ENCODE measurements around the gene CCL27.
A peak's percentile ranks its signal among the peaks of the same experiment; 100 is the strongest.

CCL27 gene

DNA sequence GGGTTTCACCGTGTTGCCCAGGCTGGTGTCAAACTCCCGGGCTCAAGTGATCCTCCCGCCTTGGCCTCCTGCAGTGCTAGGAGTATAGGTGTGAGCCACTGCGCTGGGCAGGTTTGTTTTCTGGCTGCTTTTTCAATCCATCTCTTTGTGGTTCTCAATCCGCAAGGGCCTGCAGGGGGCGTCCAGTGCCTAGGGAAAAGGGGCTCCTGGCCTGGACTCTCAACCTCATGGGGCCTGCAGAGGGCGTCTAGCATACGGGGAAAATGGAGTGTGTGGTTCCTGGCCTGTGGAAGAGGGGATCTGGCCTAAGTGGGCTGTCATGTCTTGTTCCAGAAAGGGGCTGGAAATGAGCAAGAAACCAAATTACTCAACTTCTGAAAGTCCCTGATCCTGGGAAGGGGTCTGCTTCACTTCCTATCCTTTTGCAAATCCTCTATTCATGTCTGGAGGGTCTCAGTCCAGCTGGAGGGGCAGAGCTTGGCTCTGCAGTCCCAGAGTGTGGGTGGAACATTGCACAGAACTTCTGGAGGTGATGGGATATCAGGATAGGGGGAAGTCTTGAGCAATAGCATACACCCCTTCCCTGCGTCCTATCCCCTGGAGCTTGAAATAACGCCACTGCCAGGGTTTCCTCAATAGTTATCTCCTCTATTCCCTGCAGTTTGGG lies 12.7 kb upstream of the CCL27 start:
- peak overlapping the region; percentile 26 for H3K9ac ChIP-seq (ENCODE audit: low read length)
- H3K27ac ChIP-seq (ENCODE audit: low read depth, low read length), result no peak overlapping the region
- H3K23ac ChIP-seq (ENCODE audit: low read length), result no peak overlapping the region
- H3K79me1 ChIP-seq (ENCODE audit: low read length), result no peaks in the 10 kb centered on the region
- H3K79me2 ChIP-seq (ENCODE audit: control insufficient read depth, insufficient read depth, low read length), result no peaks in the 10 kb centered on the region
- H4K8ac ChIP-seq (ENCODE audit: low read depth, low read length), result no peak overlapping the region
- H3K27me3 ChIP-seq (ENCODE audit: insufficient read depth, low read length, poor library complexity), result no peaks in the 10 kb centered on the region
- no peak overlapping the region for H3K4ac ChIP-seq (ENCODE audit: low read depth, low read length)
- peak; percentile 94 for DNase-seq
- no peak overlapping the region for H2BK5ac ChIP-seq (ENCODE audit: low read length)
- H3K36me3 ChIP-seq (ENCODE audit: control insufficient read depth, insufficient read depth, low read length), result no peaks in the 10 kb centered on the region
- H3K18ac ChIP-seq (ENCODE audit: low read length), result no peak overlapping the region
- H3K4me3 ChIP-seq (ENCODE audit: low read length), result no peak overlapping the region
- no peak overlapping the region for H4K5ac ChIP-seq (ENCODE audit: low read length)
- no peak overlapping the region for H2BK15ac ChIP-seq (replicated peaks; ENCODE audit: low read depth)
- H3K4me2 ChIP-seq (ENCODE audit: low read length), result no peak overlapping the region
- peak overlapping the region; percentile 44 for H3K56ac ChIP-seq (ENCODE audit: low read length)
- H2BK120ac ChIP-seq (ENCODE audit: low read depth, low read length), result no peak overlapping the region
- WGBS (ENCODE audit: extremely low coverage, insufficient coverage, low lambda C conversion rate), result no CpG with 5 or more reads among the region's 10 CpGs
- H3K4me1 ChIP-seq (ENCODE audit: control insufficient read depth, low read depth, low read length), result no peaks in the 10 kb centered on the region
- H2AK5ac ChIP-seq (ENCODE audit: low read length), result no peak overlapping the region

DNA sequence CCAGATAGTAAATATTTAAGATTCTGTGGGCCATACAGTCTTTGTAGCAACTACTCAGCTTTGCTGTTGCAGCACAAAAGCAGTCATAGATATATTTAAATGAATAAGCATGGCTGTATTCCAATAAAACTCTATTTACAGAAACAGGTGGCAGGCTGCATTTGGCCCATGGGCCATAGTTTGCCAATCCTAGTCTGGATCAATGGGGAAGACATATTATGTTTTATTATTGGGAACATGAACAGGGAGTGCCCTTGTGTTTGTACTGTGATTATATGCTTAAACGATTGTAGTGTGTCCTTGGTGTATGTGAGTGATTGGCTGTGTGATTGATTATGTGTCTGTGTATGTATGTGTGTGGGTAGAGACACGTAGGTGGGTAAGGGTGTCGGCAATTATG lies 12.0 kb upstream of the CCL27 start:
- no peak overlapping the region for H2BK5ac ChIP-seq (ENCODE audit: low read length)
- DNase-seq, result no peak
- no peak overlapping the region for H2BK15ac ChIP-seq (replicated peaks; ENCODE audit: low read depth)
- no peak overlapping the region for H2AK5ac ChIP-seq (ENCODE audit: low read length)
- no peak overlapping the region for H3K4me3 ChIP-seq (ENCODE audit: low read length)
- H3K18ac ChIP-seq (ENCODE audit: low read length), result no peak overlapping the region
- H3K9ac ChIP-seq (ENCODE audit: low read length), result no peak overlapping the region
- H4K8ac ChIP-seq (ENCODE audit: low read depth, low read length), result no peak overlapping the region
- no peak overlapping the region for H3K4me2 ChIP-seq (ENCODE audit: low read length)
- no peaks in the 10 kb centered on the region for H3K79me2 ChIP-seq (ENCODE audit: control insufficient read depth, insufficient read depth, low read length)
- H3K27ac ChIP-seq (ENCODE audit: low read depth, low read length), result no peak overlapping the region
- H3K56ac ChIP-seq (ENCODE audit: low read length), result no peak overlapping the region
- no peak overlapping the region for H3K23ac ChIP-seq (ENCODE audit: low read length)
- H4K5ac ChIP-seq (ENCODE audit: low read length), result no peak overlapping the region
- H3K27me3 ChIP-seq (ENCODE audit: insufficient read depth, low read length, poor library complexity), result no peaks in the 10 kb centered on the region
- H2BK120ac ChIP-seq (ENCODE audit: low read depth, low read length), result no peak overlapping the region
- 83% methylated on average over 2 of the region's 3 CpGs for WGBS (ENCODE audit: extremely low coverage, insufficient coverage, low lambda C conversion rate)
- no peak overlapping the region for H3K4ac ChIP-seq (ENCODE audit: low read depth, low read length)
- no peaks in the 10 kb centered on the region for H3K36me3 ChIP-seq (ENCODE audit: control insufficient read depth, insufficient read depth, low read length)
- no peaks in the 10 kb centered on the region for H3K79me1 ChIP-seq (ENCODE audit: low read length)
- no peaks in the 10 kb centered on the region for H3K4me1 ChIP-seq (ENCODE audit: control insufficient read depth, low read depth, low read length)

DNA sequence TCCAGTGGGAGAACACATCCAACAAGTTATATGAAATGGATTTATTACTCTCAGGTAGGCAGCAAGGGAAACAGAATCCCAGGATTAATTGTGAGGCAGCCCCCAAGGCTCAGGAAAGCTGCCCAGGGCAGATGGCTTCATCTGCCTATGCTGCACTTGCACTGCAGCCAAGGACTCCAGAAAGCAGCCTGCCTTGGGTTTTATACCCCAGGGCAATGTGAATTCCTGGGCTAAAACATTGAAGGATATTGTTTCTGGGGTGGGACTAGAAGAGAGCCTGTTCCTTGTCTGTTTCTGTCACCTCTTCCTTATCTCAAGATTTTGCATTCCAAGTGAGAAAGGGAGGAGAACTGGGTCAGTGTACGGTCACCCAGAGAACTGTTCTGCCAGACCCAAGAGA lies 8.8 kb upstream of the CCL27 start:
- no CpG with 5 or more reads among the region's 1 CpG for whole genome bisulfite sequencing (ENCODE audit: extremely low coverage, insufficient coverage, low lambda C conversion rate)
- DNase-seq, result peak; percentile 9
- H3K4me1 ChIP-seq (ENCODE audit: control insufficient read depth, low read depth, low read length), result no peaks in the 10 kb centered on the region
- no peak overlapping the region for H4K5ac ChIP-seq (ENCODE audit: low read length)
- H3K27me3 ChIP-seq (ENCODE audit: insufficient read depth, low read length, poor library complexity), result no peaks in the 10 kb centered on the region
- H3K18ac ChIP-seq (ENCODE audit: low read length), result no peak overlapping the region
- H4K8ac ChIP-seq (ENCODE audit: low read depth, low read length), result no peak overlapping the region
- H3K56ac ChIP-seq (ENCODE audit: low read length), result no peak overlapping the region
- H2BK5ac ChIP-seq (ENCODE audit: low read length), result no peak overlapping the region
- H3K27ac ChIP-seq (ENCODE audit: low read depth, low read length), result no peak overlapping the region
- H3K4me3 ChIP-seq (ENCODE audit: low read length), result no peak overlapping the region
- H3K79me1 ChIP-seq (ENCODE audit: low read length), result no peaks in the 10 kb centered on the region
- no peak overlapping the region for H2BK15ac ChIP-seq (replicated peaks; ENCODE audit: low read depth)
- no peak overlapping the region for H2AK5ac ChIP-seq (ENCODE audit: low read length)
- no peaks in the 10 kb centered on the region for H3K79me2 ChIP-seq (ENCODE audit: control insufficient read depth, insufficient read depth, low read length)
- H3K36me3 ChIP-seq (ENCODE audit: control insufficient read depth, insufficient read depth, low read length), result no peaks in the 10 kb centered on the region
- no peak overlapping the region for H2BK120ac ChIP-seq (ENCODE audit: low read depth, low read length)
- H3K4me2 ChIP-seq (ENCODE audit: low read length), result no peak overlapping the region
- H3K9ac ChIP-seq (ENCODE audit: low read length), result no peak overlapping the region
- no peak overlapping the region for H3K4ac ChIP-seq (ENCODE audit: low read depth, low read length)
- no peak overlapping the region for H3K23ac ChIP-seq (ENCODE audit: low read length)

GRCh38 chr9:34669809-34670562 lies 7.5 kb upstream of the CCL27 start:
- Histone ChIP-seq H2BK5ac (ENCODE audit: low read length) (no peak overlapping the region), H3K79me1 (ENCODE audit: low read length) (peaks cover 1% of the 10 kb centered on the region), H3K56ac (ENCODE audit: low read length) (no peak overlapping the region), H3K36me3 (ENCODE audit: control insufficient read depth, insufficient read depth, low read length) (no peaks in the 10 kb centered on the region), H3K4me2 (ENCODE audit: low read length) (no peak overlapping the region), H3K18ac (ENCODE audit: low read length) (no peak overlapping the region), H3K27ac (ENCODE audit: low read depth, low read length) (no peak overlapping the region), H3K4ac (ENCODE audit: low read depth, low read length) (no peak overlapping the region), H3K27me3 (ENCODE audit: insufficient read depth, low read length, poor library complexity) (no peaks in the 10 kb centered on the region), H3K79me2 (ENCODE audit: control insufficient read depth, insufficient read depth, low read length) (no peaks in the 10 kb centered on the region), H2BK120ac (ENCODE audit: low read depth, low read length) (no peak overlapping the region), H4K5ac (ENCODE audit: low read length) (no peak overlapping the region), H2AK5ac (ENCODE audit: low read length) (no peak overlapping the region), H3K4me1 (ENCODE audit: control insufficient read depth, low read depth, low read length) (no peaks in the 10 kb centered on the region), H3K23ac (ENCODE audit: low read length) (no peak overlapping the region), H3K9ac (ENCODE audit: low read length) (no peak overlapping the region), H3K4me3 (ENCODE audit: low read length) (no peak overlapping the region), H2BK15ac (replicated peaks; ENCODE audit: low read depth) (no peak overlapping the region), H4K8ac (ENCODE audit: low read depth, low read length) (no peak overlapping the region)
- no CpG with 5 or more reads among the region's 5 CpGs for WGBS (ENCODE audit: extremely low coverage, insufficient coverage, low lambda C conversion rate)
- DNase-seq, result no peak

GRCh38 chr9:34665381-34666250 lies 3.2 kb upstream of the CCL27 start:
- peak overlapping the region; percentile 92 for H3K18ac ChIP-seq (ENCODE audit: low read length)
- no peak overlapping the region for H2AK5ac ChIP-seq (ENCODE audit: low read length)
- H3K79me2 ChIP-seq (ENCODE audit: control insufficient read depth, insufficient read depth, low read length), result no peaks in the 10 kb centered on the region
- H3K9ac ChIP-seq (ENCODE audit: low read length), result peak overlapping the region; percentile 66
- H2BK15ac ChIP-seq (replicated peaks; ENCODE audit: low read depth), result no peak overlapping the region
- H3K4me1 ChIP-seq (ENCODE audit: control insufficient read depth, low read depth, low read length), result no peaks in the 10 kb centered on the region
- peak overlapping the region; percentile 92 for H3K4ac ChIP-seq (ENCODE audit: low read depth, low read length)
- H2BK120ac ChIP-seq (ENCODE audit: low read depth, low read length), result no peak overlapping the region
- no peaks in the 10 kb centered on the region for H3K27me3 ChIP-seq (ENCODE audit: insufficient read depth, low read length, poor library complexity)
- no peak overlapping the region for H4K5ac ChIP-seq (ENCODE audit: low read length)
- H3K27ac ChIP-seq (ENCODE audit: low read depth, low read length), result peak overlapping the region; percentile 23
- WGBS (ENCODE audit: extremely low coverage, insufficient coverage, low lambda C conversion rate), result no CpG with 5 or more reads among the region's 55 CpGs
- no peak overlapping the region for H3K23ac ChIP-seq (ENCODE audit: low read length)
- H4K8ac ChIP-seq (ENCODE audit: low read depth, low read length), result no peak overlapping the region
- peak overlapping the region; percentile 15 for H2BK5ac ChIP-seq (ENCODE audit: low read length)
- no peaks in the 10 kb centered on the region for H3K36me3 ChIP-seq (ENCODE audit: control insufficient read depth, insufficient read depth, low read length)
- H3K79me1 ChIP-seq (ENCODE audit: low read length), result peaks cover 1% of the 10 kb centered on the region
- peak overlapping the region; percentile 78 for H3K56ac ChIP-seq (ENCODE audit: low read length)
- peak overlapping the region; percentile 31 for H3K4me2 ChIP-seq (ENCODE audit: low read length)
- H3K4me3 ChIP-seq (ENCODE audit: low read length), result peak overlapping the region; percentile 47
- DNase-seq, result peak; percentile 97

Data from mesendoderm (in vitro differentiated cells).